Activated T-cell treated with anti-CD3 and anti-CD28 coated beads for 4 hours (primary cell): ENCODE measurements around the gene ATP2A2.
"Not testable (repeated sequence)": the region's sequence is repeated elsewhere in the genome, so short reads cannot be mapped to it uniquely, and the experiment has no call there.

Experiments
- DNase-seq: peaks from one replicate; pipeline ENCODE4 v3.0.0-alpha.2; 2020

ATP2A2 gene

DNA sequence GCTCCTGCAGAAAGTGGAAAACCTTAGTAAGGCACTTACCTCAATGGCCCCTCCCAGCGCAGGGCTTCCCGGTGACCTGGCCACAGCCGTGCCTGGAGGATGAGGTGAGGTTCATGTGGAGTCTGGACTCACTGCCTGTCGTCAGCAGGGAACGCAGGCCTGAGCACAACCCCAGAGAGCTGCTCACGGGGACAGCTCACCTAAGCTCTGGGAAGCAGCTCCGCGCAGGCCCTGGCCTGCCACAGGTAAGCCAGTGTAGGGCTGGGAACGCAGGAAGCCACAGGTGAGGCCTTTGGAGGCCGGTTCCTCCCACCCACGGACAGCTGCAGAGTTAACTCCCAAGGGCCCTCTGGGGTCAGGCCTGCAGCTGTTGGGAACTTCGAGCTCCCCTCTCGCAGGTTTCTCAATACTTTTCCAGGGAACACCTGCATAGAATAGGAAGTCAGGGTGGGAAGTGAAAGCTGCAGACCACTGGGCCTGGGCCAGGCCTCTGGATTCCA, 89.7 kb downstream of the ATP2A2 start:
- no peak for DNase-seq

DNA sequence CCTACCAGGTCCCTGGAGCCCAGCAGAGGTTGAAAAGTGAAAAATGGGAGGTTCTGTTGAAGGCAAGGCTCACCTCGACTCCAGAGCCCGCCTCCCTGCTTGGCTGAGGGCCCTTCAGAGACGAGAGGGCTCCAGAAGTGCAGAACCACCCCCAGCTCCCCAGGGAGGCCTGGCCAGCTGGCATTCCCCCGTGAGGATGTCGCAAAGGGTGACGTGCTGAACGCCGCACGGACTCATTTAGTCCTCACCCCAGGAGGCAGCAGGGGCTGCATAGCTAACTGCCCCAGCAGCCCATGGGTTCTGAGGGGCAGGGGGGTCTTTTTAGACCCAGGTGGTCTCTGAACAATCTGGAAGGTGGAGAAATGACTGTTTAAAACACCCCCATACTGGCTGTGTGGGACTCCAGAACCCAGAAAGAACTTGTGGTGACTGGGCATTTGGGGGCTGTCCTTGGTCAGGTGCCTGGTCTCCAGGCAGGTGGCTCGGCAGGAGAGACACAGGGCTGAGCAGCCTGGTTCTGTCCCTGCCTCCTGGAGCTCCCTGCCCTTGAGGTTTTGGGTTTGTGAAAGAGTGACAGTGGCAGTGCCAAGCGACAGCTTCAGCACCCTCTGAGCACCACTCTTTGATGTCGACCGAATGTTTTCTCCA, 90.5 kb downstream of the ATP2A2 start:
- no peak for DNase-seq

DNA sequence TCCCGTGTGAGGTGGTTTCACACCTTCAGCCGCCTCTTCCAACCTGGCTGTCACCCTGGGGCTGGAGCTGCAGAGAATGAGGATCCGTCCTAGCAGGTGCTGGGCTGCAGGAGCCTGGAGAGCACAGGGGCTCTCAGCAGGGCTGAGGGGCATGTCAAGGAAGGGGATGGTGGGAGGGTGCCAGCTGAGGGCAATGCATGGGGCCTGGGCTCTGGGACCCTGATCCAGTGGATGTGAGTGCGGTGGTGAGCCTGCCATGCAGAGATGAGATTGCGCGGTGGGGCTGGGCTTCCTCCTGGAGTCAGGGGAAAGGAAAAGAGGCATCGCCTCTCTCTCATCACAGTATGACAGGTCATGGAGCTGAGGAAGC, 91.0 kb downstream of the ATP2A2 start:
- no peak for DNase-seq

DNA sequence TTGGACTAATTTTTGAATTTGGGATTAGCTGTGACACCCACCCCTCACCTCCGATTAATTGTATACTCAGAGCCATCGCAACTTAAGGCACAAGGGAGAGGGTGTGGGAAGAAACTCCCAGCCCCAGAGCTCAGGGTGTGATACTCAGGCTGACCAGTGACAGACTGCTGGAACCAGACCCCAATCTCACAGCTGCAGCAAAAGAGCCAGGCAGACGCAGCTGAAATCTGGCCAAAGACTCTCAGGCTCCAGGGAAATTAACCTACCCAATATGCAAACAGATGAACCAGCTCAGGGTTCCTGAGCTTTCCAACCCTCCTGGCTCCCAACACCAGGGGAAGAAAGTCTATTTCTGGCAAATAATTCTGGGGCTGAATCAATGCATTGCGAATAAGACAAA, 92.0 kb downstream of the ATP2A2 start:
- DNase-seq = no peak

GRCh38 chr12:110373425-110373824, 92.4 kb downstream of the ATP2A2 start:
- DNase-seq = no peak

DNA sequence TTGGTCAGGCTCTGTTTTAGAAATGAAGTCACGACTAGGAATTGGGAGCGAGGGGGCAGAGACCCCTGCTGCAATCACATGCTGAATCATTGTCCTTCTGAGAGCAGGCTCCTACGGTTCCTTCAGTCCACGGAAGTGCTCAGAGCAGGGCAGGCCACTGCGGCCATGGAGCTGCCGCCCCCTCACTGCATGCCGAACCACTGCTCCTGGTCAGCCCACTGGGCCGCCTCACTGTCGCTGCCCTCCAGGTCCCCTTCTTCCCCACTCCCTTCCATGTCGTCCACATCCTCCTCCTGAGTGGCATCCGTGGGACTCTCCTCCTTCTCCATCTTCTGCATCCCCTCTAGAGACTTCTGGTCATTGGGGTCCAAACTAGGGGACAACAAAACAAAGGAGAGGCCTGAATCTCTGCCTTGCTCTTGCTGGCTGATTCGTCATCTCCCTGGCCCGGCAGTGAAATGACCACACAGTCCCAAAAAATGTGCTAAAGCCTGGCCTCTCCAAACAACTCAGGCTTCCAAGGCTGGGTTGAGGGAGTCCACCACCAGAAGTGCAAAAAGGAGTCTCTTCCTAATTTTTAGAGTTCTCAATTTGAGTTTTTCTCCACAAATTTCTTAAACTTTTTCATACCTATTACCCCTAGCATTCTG, 93.0 kb downstream of the ATP2A2 start:
- DNase-seq = no peak

DNA sequence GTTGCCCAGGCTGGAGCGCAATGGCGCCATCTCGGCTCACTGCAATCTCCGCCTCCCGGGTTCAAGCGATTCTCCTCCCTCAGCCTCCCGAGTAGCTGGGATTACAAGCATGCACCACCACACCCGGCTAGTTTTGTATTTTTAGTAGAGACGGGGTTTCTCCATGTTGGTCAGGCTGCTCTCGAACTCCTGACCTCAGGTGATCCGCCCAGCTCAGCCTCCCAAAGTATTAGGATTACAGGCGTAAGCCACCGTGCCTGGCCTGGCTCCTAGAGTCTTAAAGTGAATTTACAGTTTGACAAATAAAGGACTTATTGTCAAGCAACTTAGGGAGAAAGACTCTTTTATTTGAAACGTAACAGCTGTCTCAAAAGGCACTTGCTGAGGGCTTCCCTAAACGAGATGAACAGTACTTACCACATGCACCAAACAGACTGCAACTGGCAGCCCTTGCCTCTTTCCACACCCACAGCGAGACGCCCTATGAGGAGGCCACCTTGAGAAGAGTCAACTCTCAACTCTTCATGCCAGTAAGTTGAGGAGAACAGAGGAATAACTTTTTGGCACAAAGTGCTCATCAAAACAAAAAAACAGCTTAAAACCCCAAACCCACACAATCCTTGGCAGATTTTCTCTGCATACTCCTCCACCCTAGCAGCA, 97.2 kb downstream of the ATP2A2 start:
- not testable (repeated sequence) for DNase-seq

DNA sequence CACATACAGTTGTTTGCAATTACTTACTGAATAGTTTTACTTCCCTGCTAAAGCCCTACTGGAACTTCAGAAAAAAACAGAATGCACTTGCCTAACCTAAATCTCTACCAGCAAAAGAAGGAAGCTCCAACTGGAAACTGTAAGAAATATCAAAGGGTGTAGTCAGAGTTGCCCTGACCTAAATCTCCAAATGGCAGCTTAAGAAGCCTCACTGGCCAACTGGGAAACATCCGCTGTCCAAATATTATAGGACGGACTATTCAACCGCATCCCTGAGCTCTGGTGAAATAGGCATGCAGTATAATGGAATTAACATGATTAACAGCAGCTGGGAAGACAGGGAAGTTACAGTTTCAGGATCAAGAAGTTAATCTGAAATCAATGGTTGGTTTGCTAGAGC, 98.2 kb downstream of the ATP2A2 start:
- DNase-seq = no peak

GRCh38 chr12:110379631-110380030, 98.6 kb downstream of the ATP2A2 start:
- no peak for DNase-seq

DNA sequence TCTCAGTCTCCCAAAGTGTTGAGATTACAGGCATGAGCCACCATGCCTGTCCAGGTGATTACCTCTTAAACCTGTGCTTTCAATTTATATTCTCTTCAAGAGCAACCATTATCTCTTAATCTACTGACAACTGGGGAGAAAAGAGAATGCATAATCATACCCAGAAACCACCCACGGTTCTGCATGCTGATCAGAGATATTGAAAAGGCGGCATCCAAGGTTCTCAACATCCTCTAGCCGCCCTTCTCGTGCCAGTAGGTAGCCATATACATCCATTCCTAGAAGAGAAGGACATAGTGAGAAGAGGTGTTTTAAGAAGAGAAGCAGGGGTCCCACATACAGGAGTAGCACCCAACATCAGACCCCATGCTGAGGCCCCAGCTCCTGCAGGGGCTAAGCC, 101.6 kb downstream of the ATP2A2 start:
- DNase-seq = no peak
